ENCODE measurements around the gene AQP12B.

DNA sequence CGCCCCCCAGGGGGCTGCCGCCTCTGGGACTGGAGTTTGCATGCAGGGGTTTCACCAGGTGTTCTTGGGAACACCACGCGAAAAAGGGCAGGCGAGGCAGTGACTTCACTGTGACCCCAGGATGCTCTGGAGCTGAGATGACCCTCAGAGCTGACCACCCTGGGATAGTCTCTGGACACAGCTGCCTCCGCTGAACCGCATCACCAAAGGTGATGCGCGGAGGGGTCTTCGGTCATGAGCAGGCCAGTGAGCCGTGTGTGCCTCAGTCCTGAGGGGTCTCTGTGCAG is 39.9 kb downstream of the AQP12B start:
- TF ChIP-seq YY1 (IDR thresholded peaks at IDR 0.05; ENCODE audit: insufficient read depth, insufficient read length) = no peak
- no peak for TF ChIP-seq ZNF274 (IDR thresholded peaks at IDR 0.05; ENCODE audit: low read depth, low read length)
